CD4-positive, alpha-beta T cell (primary cell): ENCODE results near the gene ADGRV1. TPM values are rescaled to one million over a fixed set of nuclear protein-coding genes. Genes with fewer than 3 reads are reported as not detected.

ENCODE experiments used
- ATAC-seq: fragments of 200-7000 bp; cut with Tn5 transposase; one replicate; pipeline ENCODE4 v1.10.0; 2022; ENCODE audit warnings: mild to moderate bottlenecking; ENCODE audit not compliant: poor library complexity
- CTCF ChIA-PET: fragments of 350-600 bp; sonication (Branson Sonifier 250); formaldehyde crosslinking; loops from one replicate; lab custom pipeline; 2021; ENCODE audit warnings: antibody characterized with exemption, inconsistent platforms; lab: Charles Lee
- POLR2A ChIA-PET: fragments of 350-600 bp; sonication (Branson Sonifier 250); formaldehyde crosslinking; loops from one replicate; lab custom pipeline; 2021; ENCODE audit warnings: antibody characterized with exemption, inconsistent platforms; lab: Charles Lee
- DNase-seq, 14 experiments: peaks; one replicate each; pipeline ENCODE4 v3.0.0-alpha.2; 2013 to 2020; ENCODE audit warnings: mixed read lengths in 2 of 14
- H3K27ac ChIP-seq, 2 donors: one replicate each; pipeline versions ENCODE4 v1.5.1 to v1.7.0; 2013; ENCODE audit warnings: low read length in 2 of 2, low read depth in 1 of 2, mild to moderate bottlenecking in 1 of 2
- H3K27me3 ChIP-seq, 2 experiments: 1 replicate in 1 of 2; 2 replicates in 1 of 2; pipeline versions ENCODE4 v1.6.1 to v1.7.0; 2013; ENCODE audit warnings: low read length in 2 of 2, control low read depth in 1 of 2, mild to moderate bottlenecking in 1 of 2, moderate library complexity in 1 of 2; ENCODE audit not compliant: insufficient read depth in 2 of 2, control insufficient read depth in 1 of 2
- H3K36me3 ChIP-seq: one replicate; pipeline ENCODE4 v1.6.1; 2013; ENCODE audit warnings: low read length, control low read depth; ENCODE audit not compliant: insufficient read depth
- H3K4me1 ChIP-seq: one replicate; pipeline ENCODE4 v1.6.1; 2013; ENCODE audit warnings: low read length, control low read depth; ENCODE audit not compliant: insufficient read depth
- H3K4me3 ChIP-seq: one replicate; pipeline ENCODE4 v1.5.1; 2013; ENCODE audit warnings: mild to moderate bottlenecking, low read length, moderate library complexity
- H3K9me3 ChIP-seq, 2 experiments: 1 replicate in 1 of 2; 2 replicates in 1 of 2; pipeline versions ENCODE4 v1.6.1 to v1.7.0; 2013; ENCODE audit warnings: low read length in 2 of 2, mild to moderate bottlenecking in 2 of 2, control low read depth in 1 of 2, moderate library complexity in 1 of 2; ENCODE audit not compliant: control insufficient read depth in 1 of 2, insufficient read depth in 1 of 2
- H3K27ac Mint-ChIP-seq: one replicate; pipeline ENCODE4 v1.8.0; 2020; ENCODE audit warnings: mixed read lengths
- H3K27me3 Mint-ChIP-seq: one replicate; pipeline ENCODE4 v1.8.0; 2021; ENCODE audit warnings: mixed read lengths
- H3K36me3 Mint-ChIP-seq: one replicate; pipeline ENCODE4 v1.8.0; 2021; ENCODE audit warnings: low read depth, mixed read lengths
- H3K4me1 Mint-ChIP-seq: one replicate; pipeline ENCODE4 v1.8.0; 2021; ENCODE audit warnings: low read depth, mixed read lengths
- H3K4me3 Mint-ChIP-seq: one replicate; pipeline ENCODE4 v1.8.0; 2020; ENCODE audit warnings: mild to moderate bottlenecking, mixed read lengths
- H3K9me3 Mint-ChIP-seq: one replicate; pipeline ENCODE4 v1.8.0; 2020; ENCODE audit warnings: mixed read lengths
- intact Hi-C, 2 experiments: fragments of 100-400 bp; cut with DNase I in 1 of 2; cut with micrococcal nuclease in 1 of 2; formaldehyde crosslinking; loops; one replicate each; pipeline versions ENCODE4 v1.15.1 to v1.9.0; 2023 to 2025; cut with DNase I, micrococcal nuclease
- total RNA-seq, 174 experiments: library from RNA in 2 of 174; stranded (reverse) in 2 of 174; gene quantifications; one replicate each; pipeline ENCODE4 v1.2.3 and lab custom pipeline; 2021 to 2026
- TF ChIP-seq, protein P1 (sequence below): fragments of 200-600 bp; IDR thresholded peaks from one replicate; pipeline ENCODE4 v1.8.0; 2022; ENCODE audit warnings: antibody characterized with exemption, mild to moderate bottlenecking

Gene ADGRV1
- total RNA-seq, 2 experiments from 2014 or later: 0.81 to 1.2 TPM

DNA sequence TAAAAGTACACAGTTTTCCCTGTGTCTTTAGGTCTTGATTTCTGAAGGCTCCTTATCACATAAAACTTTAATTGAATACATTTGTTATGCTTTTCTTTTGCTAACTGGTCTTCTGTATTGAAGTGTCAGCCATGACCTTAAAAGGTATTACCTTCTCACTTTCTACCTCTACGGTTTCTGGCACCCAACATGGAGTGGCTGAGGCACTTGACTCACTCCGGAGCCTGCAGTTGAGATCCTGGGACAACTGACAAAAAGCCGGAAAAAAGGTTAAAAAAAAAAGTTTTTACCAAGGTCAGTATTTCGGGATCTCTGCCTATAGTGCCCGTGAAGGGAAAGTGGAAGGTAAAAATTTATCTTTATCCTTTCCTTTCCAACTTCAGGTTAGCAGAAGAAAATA is 627.5 kb downstream of the ADGRV1 start:
- TF ChIP-seq, protein P1, sequence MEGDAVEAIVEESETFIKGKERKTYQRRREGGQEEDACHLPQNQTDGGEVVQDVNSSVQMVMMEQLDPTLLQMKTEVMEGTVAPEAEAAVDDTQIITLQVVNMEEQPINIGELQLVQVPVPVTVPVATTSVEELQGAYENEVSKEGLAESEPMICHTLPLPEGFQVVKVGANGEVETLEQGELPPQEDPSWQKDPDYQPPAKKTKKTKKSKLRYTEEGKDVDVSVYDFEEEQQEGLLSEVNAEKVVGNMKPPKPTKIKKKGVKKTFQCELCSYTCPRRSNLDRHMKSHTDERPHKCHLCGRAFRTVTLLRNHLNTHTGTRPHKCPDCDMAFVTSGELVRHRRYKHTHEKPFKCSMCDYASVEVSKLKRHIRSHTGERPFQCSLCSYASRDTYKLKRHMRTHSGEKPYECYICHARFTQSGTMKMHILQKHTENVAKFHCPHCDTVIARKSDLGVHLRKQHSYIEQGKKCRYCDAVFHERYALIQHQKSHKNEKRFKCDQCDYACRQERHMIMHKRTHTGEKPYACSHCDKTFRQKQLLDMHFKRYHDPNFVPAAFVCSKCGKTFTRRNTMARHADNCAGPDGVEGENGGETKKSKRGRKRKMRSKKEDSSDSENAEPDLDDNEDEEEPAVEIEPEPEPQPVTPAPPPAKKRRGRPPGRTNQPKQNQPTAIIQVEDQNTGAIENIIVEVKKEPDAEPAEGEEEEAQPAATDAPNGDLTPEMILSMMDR: no peak
- Mint-ChIP-seq H3K36me3 (no peaks in the 10 kb centered on the region), H3K27me3 (peaks cover 16% of the 10 kb centered on the region), H3K4me3 (no peak overlapping the region), H3K9me3 (no peaks in the 10 kb centered on the region), H3K4me1 (peaks cover 5% of the 10 kb centered on the region), H3K27ac (no peak overlapping the region)
- Histone ChIP-seq H3K4me3 (no peak overlapping the region), H3K4me1 (no peaks in the 10 kb centered on the region), H3K27me3 (no peaks in the 10 kb centered on the region), H3K36me3 (no peaks in the 10 kb centered on the region), H3K27ac (no peak overlapping the region), H3K9me3 (no peaks in the 10 kb centered on the region)
- intact Hi-C loops: no loop called here
- DNase-seq (no peak), ATAC-seq (no peak)
- CTCF ChIA-PET: no interaction called here
- POLR2A ChIA-PET: no interaction called here

DNA sequence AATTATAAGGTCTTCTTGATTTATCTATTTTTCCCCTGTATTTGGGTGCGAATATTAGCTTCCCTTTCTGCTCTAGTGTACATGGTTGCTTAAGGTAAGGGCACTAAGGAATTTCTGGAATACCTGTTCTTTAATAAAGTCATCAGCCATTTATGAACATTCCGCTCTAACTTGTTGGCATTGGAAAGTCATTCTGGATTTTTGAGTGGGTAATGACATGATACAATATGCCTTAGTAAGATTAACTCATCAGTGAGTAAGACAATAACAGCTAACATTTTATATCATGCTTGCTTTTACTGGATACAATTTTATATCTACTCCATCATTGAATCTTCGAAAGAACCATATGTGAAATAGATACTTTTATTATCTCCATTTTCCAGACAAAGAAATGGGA is 628.4 kb downstream of the ADGRV1 start:
- DNase-seq: no peak
- Mint-ChIP-seq H3K36me3 (no peaks in the 10 kb centered on the region), H3K27ac (no peak overlapping the region), H3K9me3 (no peaks in the 10 kb centered on the region), H3K4me1 (peaks cover 5% of the 10 kb centered on the region), H3K4me3 (no peak overlapping the region), H3K27me3 (peaks cover 16% of the 10 kb centered on the region)
- H3K9me3 ChIP-seq: no peaks in the 10 kb centered on the region
- no peaks in the 10 kb centered on the region for H3K4me1 ChIP-seq
- no peak overlapping the region for H3K27ac ChIP-seq
- H3K27me3 ChIP-seq: no peaks in the 10 kb centered on the region
- ATAC-seq: no peak
- POLR2A ChIA-PET: no interaction called here
- TF ChIP-seq, protein P1: no peak
- no peaks in the 10 kb centered on the region for H3K36me3 ChIP-seq
- no peak overlapping the region for H3K4me3 ChIP-seq
- CTCF ChIA-PET: no interaction called here
- intact Hi-C loops: no loop called here

DNA sequence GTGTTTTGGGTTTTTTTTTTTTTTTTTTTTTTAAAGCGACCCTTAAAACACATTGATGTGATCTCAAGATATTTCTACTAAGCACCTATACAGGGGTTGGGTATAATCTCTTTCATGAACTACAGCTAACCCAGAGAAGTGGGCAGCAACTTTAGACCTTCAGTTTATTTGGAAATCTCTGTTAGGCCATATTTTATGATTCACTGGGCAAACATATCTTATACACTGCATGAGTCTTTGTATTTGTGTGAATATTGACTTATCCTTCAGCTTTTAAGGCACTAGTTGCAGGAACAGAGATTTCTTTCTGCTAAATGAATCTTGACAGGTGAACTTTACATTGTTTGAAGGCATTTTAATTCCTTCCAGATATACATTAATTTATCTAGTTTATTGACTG is 630.2 kb downstream of the ADGRV1 start:
- Histone ChIP-seq H3K36me3 (no peaks in the 10 kb centered on the region), H3K27ac (no peak overlapping the region), H3K4me3 (no peak overlapping the region), H3K9me3 (no peaks in the 10 kb centered on the region), H3K4me1 (no peaks in the 10 kb centered on the region), H3K27me3 (no peaks in the 10 kb centered on the region)
- intact Hi-C loops: no loop called here
- H3K4me3 Mint-ChIP-seq: no peak overlapping the region
- CTCF ChIA-PET: interaction anchor here (0.7 kb wide), 1 partner anchor 234 kb away, joined by 4 read pairs; no protein-coding TSS in a partner anchor
- TF ChIP-seq, protein P1: no peak
- no peaks in the 10 kb centered on the region for H3K36me3 Mint-ChIP-seq
- ATAC-seq (no peak), DNase-seq (no peak)
- H3K4me1 Mint-ChIP-seq: peaks cover 2% of the 10 kb centered on the region
- POLR2A ChIA-PET: no interaction called here
- H3K9me3 Mint-ChIP-seq: no peaks in the 10 kb centered on the region
- H3K27me3 Mint-ChIP-seq: peaks cover 16% of the 10 kb centered on the region
- H3K27ac Mint-ChIP-seq: no peak overlapping the region
